Neural progenitor cell (in vitro differentiated cells): ENCODE measurements around the gene ZNF106. TPM values are rescaled to one million over a fixed set of nuclear protein-coding genes. Genes with fewer than 3 reads are reported as not detected.

Experiments
- DNase-seq: peaks from one replicate; pipeline ENCODE4 v3.0.0-alpha.2; 2016; ENCODE audit warnings: low spot score
- H2AFZ ChIP-seq: fragments of 200-600 bp; sonication (generic); replicated peaks from 2 replicates; pipeline ENCODE4 v1.6.1; 2016; ENCODE audit warnings: antibody characterized with exemption
- H3F3A ChIP-seq: fragments of 200-600 bp; sonication (generic); 2 replicates; pipeline ENCODE4 v1.6.1; 2016; ENCODE audit warnings: antibody characterized with exemption, low read depth
- H3K27ac ChIP-seq: fragments of 200-600 bp; sonication (generic); 2 replicates; pipeline ENCODE4 v1.5.1; 2016; ENCODE audit warnings: mild to moderate bottlenecking
- H3K27me3 ChIP-seq: fragments of 200-600 bp; sonication (generic); 2 replicates; pipeline ENCODE4 v1.6.1; 2016; ENCODE audit warnings: mild to moderate bottlenecking, moderate library complexity
- H3K36me3 ChIP-seq: fragments of 200-600 bp; sonication (generic); 2 replicates; pipeline ENCODE4 v1.5.1; 2016
- H3K4me1 ChIP-seq: fragments of 200-600 bp; sonication (generic); 2 replicates; pipeline ENCODE4 v1.6.1; 2016; ENCODE audit warnings: mixed run types
- H3K4me2 ChIP-seq: fragments of 200-600 bp; sonication (generic); 2 replicates; pipeline ENCODE4 v1.6.1; 2016
- H3K4me3 ChIP-seq: fragments of 200-600 bp; sonication (generic); 2 replicates; pipeline ENCODE4 v1.5.1; 2016
- H3K79me2 ChIP-seq: fragments of 200-600 bp; sonication (generic); 2 replicates; pipeline ENCODE4 v1.6.1; 2016; ENCODE audit warnings: low read depth
- H3K9ac ChIP-seq: fragments of 200-600 bp; sonication (generic); 2 replicates; pipeline ENCODE4 v1.6.1; 2016
- H3K9me3 ChIP-seq: fragments of 200-600 bp; sonication (generic); 2 replicates; pipeline ENCODE4 v1.5.1; 2016; ENCODE audit warnings: low read depth
- H4K20me1 ChIP-seq: fragments of 200-600 bp; sonication (generic); 2 replicates; pipeline ENCODE4 v1.6.1; 2016; ENCODE audit warnings: low read depth
- H3K27ac Mint-ChIP-seq: 3 replicates; pipeline ENCODE4 v1.8.0; 2021; ENCODE audit warnings: mixed read lengths
- H3K27me3 Mint-ChIP-seq: 2 replicates; pipeline ENCODE4 v1.8.0; 2022; ENCODE audit warnings: low read depth, mild to moderate bottlenecking, inconsistent platforms, moderate library complexity, mixed read lengths; ENCODE audit not compliant: insufficient read depth
- H3K36me3 Mint-ChIP-seq: 3 replicates; pipeline ENCODE4 v1.8.0; 2021; ENCODE audit warnings: mixed read lengths
- H3K4me1 Mint-ChIP-seq: 3 replicates; pipeline ENCODE4 v1.8.0; 2021; ENCODE audit warnings: mixed read lengths
- H3K4me3 Mint-ChIP-seq: 3 replicates; pipeline ENCODE4 v1.8.0; 2021; ENCODE audit warnings: mild to moderate bottlenecking, moderate library complexity, mixed read lengths
- H3K9me3 Mint-ChIP-seq: 3 replicates; pipeline ENCODE4 v1.8.0; 2020; ENCODE audit warnings: mixed read lengths
- CTCF ChIP-seq: fragments of 200-600 bp; sonication (generic); IDR thresholded peaks from 2 replicates; pipeline ENCODE4 v1.5.1; 2017; ENCODE audit warnings: antibody characterized with exemption, mild to moderate bottlenecking
- EZH2 ChIP-seq: fragments of 200-600 bp; sonication (generic); IDR thresholded peaks from 2 replicates; pipeline ENCODE4 v1.6.1; 2017; ENCODE audit warnings: antibody characterized with exemption, mild to moderate bottlenecking, moderate library complexity
- EZH2phosphoT487 ChIP-seq: fragments of 200-600 bp; sonication (generic); IDR thresholded peaks from 2 replicates; pipeline ENCODE4 v1.6.1; 2017; ENCODE audit warnings: antibody characterized with exemption
- total RNA-seq: library from RNA; depleted of rRNA; stranded (reverse); fragments of >200 nt; gene quantifications from 2 replicates; pipeline ENCODE4 v1.2.3, GENCODE V29; 2015; ENCODE audit warnings: low replicate concordance

ZNF106 gene
- total RNA-seq, 1 donor from 2014 or later, result 72.2 TPM

- no peaks in the 10 kb centered on the region for H3K9me3 Mint-ChIP-seq
- no peak overlapping the region for H3K27ac Mint-ChIP-seq
- H3K4me1 Mint-ChIP-seq, result no peaks in the 10 kb centered on the region
- no peaks in the 10 kb centered on the region for H3K27me3 Mint-ChIP-seq
- Histone ChIP-seq H3K4me3 (no peak overlapping the region), H3K27me3 (no peaks in the 10 kb centered on the region), H3K9ac (no peak overlapping the region), H3K4me2 (no peak overlapping the region), H3F3A (no peaks in the 10 kb centered on the region), H3K9me3 (no peaks in the 10 kb centered on the region), H3K79me2 (no peaks in the 10 kb centered on the region), H4K20me1 (no peaks in the 10 kb centered on the region), H3K4me1 (no peaks in the 10 kb centered on the region), H3K27ac (no peak overlapping the region), H2AFZ (no peak overlapping the region), H3K36me3 (peaks cover 9% of the 10 kb centered on the region)
- H3K36me3 Mint-ChIP-seq, result peaks cover 33% of the 10 kb centered on the region
- TF ChIP-seq EZH2phosphoT487, result no peak
- TF ChIP-seq CTCF, result no peak
- TF ChIP-seq EZH2, result no peak
- H3K4me3 Mint-ChIP-seq, result no peak overlapping the region
- DNase-seq, result no peak
Observed at GRCh38 chr15:42419369-42419768, 71.6 kb downstream of the ZNF106 start.

- no peak for TF ChIP-seq CTCF
- DNase-seq, result no peak
- H3K27me3 Mint-ChIP-seq, result peaks cover 3% of the 10 kb centered on the region
- no peaks in the 10 kb centered on the region for H3F3A ChIP-seq
- no peaks in the 10 kb centered on the region for H3K79me2 ChIP-seq
- H3K4me1 ChIP-seq, result no peaks in the 10 kb centered on the region
- H3K4me2 ChIP-seq, result no peak overlapping the region
- H3K36me3 Mint-ChIP-seq, result peaks cover 24% of the 10 kb centered on the region
- no peaks in the 10 kb centered on the region for H3K9me3 Mint-ChIP-seq
- H3K36me3 ChIP-seq, result no peaks in the 10 kb centered on the region
- no peaks in the 10 kb centered on the region for H3K9me3 ChIP-seq
- no peak overlapping the region for H3K27ac Mint-ChIP-seq
- no peak overlapping the region for H3K9ac ChIP-seq
- H4K20me1 ChIP-seq, result no peaks in the 10 kb centered on the region
- H3K27ac ChIP-seq, result no peak overlapping the region
- H2AFZ ChIP-seq, result no peak overlapping the region
- no peaks in the 10 kb centered on the region for H3K27me3 ChIP-seq
- no peak overlapping the region for H3K4me3 ChIP-seq
- H3K4me3 Mint-ChIP-seq, result no peak overlapping the region
- H3K4me1 Mint-ChIP-seq, result no peaks in the 10 kb centered on the region
Observed at GRCh38 chr15:42413920-42414319, 77.0 kb downstream of the ZNF106 start.

GRCh38 chr15:42411884-42412283, 79.1 kb downstream of the ZNF106 start:
- Mint-ChIP-seq H3K27me3 (peaks cover 3% of the 10 kb centered on the region), H3K27ac (no peak overlapping the region)

GRCh38 chr15:42409011-42409410, 81.9 kb downstream of the ZNF106 start:
- DNase-seq, result no peak
- Histone ChIP-seq H3F3A (no peaks in the 10 kb centered on the region), H4K20me1 (no peaks in the 10 kb centered on the region), H3K79me2 (no peaks in the 10 kb centered on the region), H3K27ac (no peak overlapping the region), H3K9ac (no peak overlapping the region), H3K36me3 (no peaks in the 10 kb centered on the region), H3K4me1 (no peaks in the 10 kb centered on the region), H2AFZ (no peak overlapping the region), H3K27me3 (no peaks in the 10 kb centered on the region), H3K4me3 (no peak overlapping the region), H3K4me2 (no peak overlapping the region), H3K9me3 (no peaks in the 10 kb centered on the region)
- peaks cover 6% of the 10 kb centered on the region for H3K36me3 Mint-ChIP-seq
- H3K4me1 Mint-ChIP-seq, result no peaks in the 10 kb centered on the region
- peaks cover 3% of the 10 kb centered on the region for H3K27me3 Mint-ChIP-seq
- no peak overlapping the region for H3K27ac Mint-ChIP-seq
- H3K9me3 Mint-ChIP-seq, result no peaks in the 10 kb centered on the region
- no peak overlapping the region for H3K4me3 Mint-ChIP-seq
- TF ChIP-seq EZH2, result no peak
- TF ChIP-seq CTCF, result no peak
- TF ChIP-seq EZH2phosphoT487, result no peak

More at GRCh38 chr15:42411884-42412283, 79.1 kb downstream of the ZNF106 start:
- Histone ChIP-seq H3K9me3 (no peaks in the 10 kb centered on the region), H3K9ac (no peak overlapping the region), H3K27ac (no peak overlapping the region), H3K4me3 (no peak overlapping the region), H3K27me3 (no peaks in the 10 kb centered on the region), H3K36me3 (no peaks in the 10 kb centered on the region), H4K20me1 (no peaks in the 10 kb centered on the region), H3F3A (no peaks in the 10 kb centered on the region), H3K4me1 (no peaks in the 10 kb centered on the region), H2AFZ (no peak overlapping the region), H3K4me2 (no peak overlapping the region), H3K79me2 (no peaks in the 10 kb centered on the region)
- TF ChIP-seq EZH2, result no peak
- H3K4me3 Mint-ChIP-seq, result no peak overlapping the region
- H3K4me1 Mint-ChIP-seq, result no peaks in the 10 kb centered on the region
- no peaks in the 10 kb centered on the region for H3K9me3 Mint-ChIP-seq
- H3K36me3 Mint-ChIP-seq, result peaks cover 14% of the 10 kb centered on the region
- no peak for DNase-seq
